HCT116 (cell line): ENCODE results near the gene PITPNM1. TPM values are rescaled to one million over a fixed set of nuclear protein-coding genes. Genes with fewer than 3 reads are reported as not detected.
"Not testable (repeated sequence)": the region's sequence is repeated elsewhere in the genome, so short reads cannot be mapped to it uniquely, and the experiment has no call there.

Experiments used
- ATAC-seq: fragments of 200-7000 bp; cut with Tn5 transposase; 2 replicates; pipeline ENCODE4 v1.9.1; 2020; ENCODE audit warnings: mild to moderate bottlenecking, moderate library complexity
- BruUV-seq: library from RNA; stranded (reverse); fragments of 400-500 nt; replicated peaks from 2 replicates; lab custom pipeline; 2021; lab: Mats Ljungman, UMichigan
- CTCF ChIA-PET: fragments of 300-600 bp; sonication (Branson Sonifier 250); formaldehyde crosslinking; loops from one replicate; lab custom pipeline; 2021; ENCODE audit warnings: antibody characterized with exemption; lab: Charles Lee
- POLR2A ChIA-PET: fragments of 300-600, 350-600 bp; sonication (Branson Sonifier 250); formaldehyde crosslinking; loops from one replicate; lab custom pipeline; 2021; ENCODE audit warnings: antibody characterized with exemption; lab: Charles Lee
- RAD21 ChIA-PET, 2 experiments: fragments of 300-600 bp; sonication (Branson Sonifier 250); formaldehyde crosslinking; loops; one replicate each; lab custom pipeline; 2023; ENCODE audit warnings: low total read pairs in 2 of 2; ENCODE audit not compliant: uncharacterized antibody in 2 of 2, unreplicated experiment in 2 of 2, low non-redundant PET in 1 of 2; lab: Charles Lee
- DNase-seq: peaks from one replicate; pipeline ENCODE4 v3.0.0-alpha.2; 2010; ENCODE audit warnings: low read depth, low spot score
- H2AFZ ChIP-seq: fragments of 200-600 bp; shearing (Covaris generic), sonication (generic); 2 replicates; pipeline ENCODE4 v1.6.1; 2017; ENCODE audit warnings: low read depth, mixed run types, mixed read lengths, antibody characterized with exemption, low read length; ENCODE audit not compliant: poor library complexity, severe bottlenecking
- H3K27ac ChIP-seq: 2 replicates; pipeline ENCODE4 v1.5.1; 2012; ENCODE audit warnings: low read depth, low read length
- H3K27me3 ChIP-seq: fragments of 200-600 bp; sonication (generic); 2 replicates; pipeline ENCODE4 v1.6.1; 2016; ENCODE audit warnings: mixed run types, low read length, mixed read lengths; ENCODE audit not compliant: insufficient read depth
- H3K36me3 ChIP-seq, 2 experiments: fragments of 200-500 bp in 1 of 2; fragments of 200-600 bp in 1 of 2; sonication (Bioruptor generic) in 1 of 2; sonication (generic) in 1 of 2; 2 replicates each; pipeline versions ENCODE4 v1.5.1 to v1.6.1; 2014 to 2016; ENCODE audit warnings: low read length in 2 of 2, inconsistent platforms in 1 of 2, mixed read lengths in 1 of 2, mixed run types in 1 of 2; ENCODE audit not compliant: insufficient read depth in 2 of 2, control insufficient read depth in 1 of 2
- H3K4me1 ChIP-seq, 2 experiments: fragments of 200-600 bp in 1 of 2; sonication (generic) in 1 of 2; 2 replicates each; pipeline versions ENCODE4 v1.5.1 to v1.6.1; 2012 to 2017; ENCODE audit warnings: low read length in 2 of 2, inconsistent platforms in 1 of 2, mild to moderate bottlenecking in 1 of 2, mixed read lengths in 1 of 2, mixed run types in 1 of 2, moderate library complexity in 1 of 2; ENCODE audit not compliant: insufficient read depth in 2 of 2, control insufficient read depth in 1 of 2
- H3K4me2 ChIP-seq: fragments of 200-600 bp; sonication (generic); 2 replicates; pipeline ENCODE4 v1.6.1; 2017; ENCODE audit warnings: mixed run types, low read length, mixed read lengths
- H3K4me3 ChIP-seq, 2 experiments: fragments of 200-600 bp in 1 of 2; sonication (generic) in 1 of 2; replicated peaks in 1 of 2; 2 replicates each; pipeline ENCODE4 v1.5.1; 2011 to 2016; ENCODE audit warnings: low read length in 2 of 2, control low read depth in 1 of 2, low read depth in 1 of 2, mild to moderate bottlenecking in 1 of 2, mixed read lengths in 1 of 2, mixed run types in 1 of 2
- H3K79me2 ChIP-seq: fragments of 200-600 bp; sonication (generic); 2 replicates; pipeline ENCODE4 v1.6.1; 2017; ENCODE audit warnings: mild to moderate bottlenecking, mixed run types, low read length, moderate library complexity, mixed read lengths; ENCODE audit not compliant: insufficient read depth
- H3K9ac ChIP-seq: fragments of 200-600 bp; sonication (generic); 2 replicates; pipeline ENCODE4 v1.6.1; 2016; ENCODE audit warnings: low read length, mixed read lengths
- H3K9me2 ChIP-seq: fragments of 200-600 bp; sonication (generic), shearing (Covaris generic); 2 replicates; pipeline ENCODE4 v1.6.1; 2017; ENCODE audit warnings: mixed run types, mild to moderate bottlenecking, moderate library complexity; ENCODE audit not compliant: insufficient read depth
- H3K9me3 ChIP-seq, 2 experiments: fragments of 200-500 bp in 1 of 2; fragments of 200-600 bp in 1 of 2; sonication (Bioruptor generic) in 1 of 2; sonication (generic) in 1 of 2; 2 replicates each; pipeline ENCODE4 v1.6.1; 2014 to 2017; ENCODE audit warnings: low read length in 2 of 2, mixed read lengths in 2 of 2, inconsistent platforms in 1 of 2, low read depth in 1 of 2, mild to moderate bottlenecking in 1 of 2, mixed run types in 1 of 2, moderate library complexity in 1 of 2; ENCODE audit not compliant: control insufficient read depth in 1 of 2, insufficient read depth in 1 of 2
- H4K20me1 ChIP-seq: fragments of 200-600 bp; sonication (generic), shearing (Covaris generic); 2 replicates; pipeline ENCODE4 v1.6.1; 2017; ENCODE audit warnings: mixed run types, mild to moderate bottlenecking, moderate library complexity; ENCODE audit not compliant: insufficient read depth
- ATF3 ChIP-seq: IDR thresholded peaks from 2 replicates; pipeline ENCODE4 v1.6.1; 2012
- CBX3 ChIP-seq: IDR thresholded peaks from 2 replicates; pipeline ENCODE4 v1.6.1; 2012; ENCODE audit warnings: low read depth
- CEBPB ChIP-seq: IDR thresholded peaks from 2 replicates; pipeline ENCODE4 v1.6.1; 2012; ENCODE audit warnings: low read depth
- EGR1 ChIP-seq: IDR thresholded peaks from 2 replicates; pipeline ENCODE4 v1.6.1; 2012; ENCODE audit warnings: low read depth
- ELF1 ChIP-seq: IDR thresholded peaks from 2 replicates; pipeline ENCODE4 v1.6.1; 2012; ENCODE audit warnings: low read depth, borderline replicate concordance
- EZH2 ChIP-seq: fragments of 200-600 bp; sonication (generic); IDR thresholded peaks from 2 replicates; pipeline ENCODE4 v1.6.1; 2017; ENCODE audit warnings: antibody characterized with exemption, mixed run types
- EZH2phosphoT487 ChIP-seq: fragments of 200-600 bp; IDR thresholded peaks from 2 replicates; pipeline ENCODE4 v1.6.1; 2018; ENCODE audit warnings: antibody characterized with exemption, borderline replicate concordance
- POLR2A ChIP-seq: IDR thresholded peaks from 2 replicates; pipeline ENCODE4 v1.7.0; 2011; ENCODE audit warnings: borderline replicate concordance; ENCODE audit not compliant: insufficient read depth, insufficient read length; ENCODE audit errors: extremely low read depth
- POLR2AphosphoS5 ChIP-seq: IDR thresholded peaks from 2 replicates; pipeline ENCODE4 v1.6.1; 2011; ENCODE audit warnings: mild to moderate bottlenecking, low read depth, low read length, moderate library complexity
- RAD21 ChIP-seq: IDR thresholded peaks from 2 replicates; pipeline ENCODE4 v1.6.1; 2012; ENCODE audit warnings: low read depth, mild to moderate bottlenecking
- SIN3A ChIP-seq: IDR thresholded peaks from 2 replicates; pipeline ENCODE4 v1.6.1; 2012; ENCODE audit warnings: low read depth
- SP1 ChIP-seq: IDR thresholded peaks from 2 replicates; pipeline ENCODE4 v1.6.1; 2012; ENCODE audit warnings: low read depth
- SRF ChIP-seq: IDR thresholded peaks from 2 replicates; pipeline ENCODE4 v1.6.1; 2012; ENCODE audit warnings: low read depth
- TCF7L2 ChIP-seq: IDR thresholded peaks from 2 replicates; pipeline ENCODE4 v1.7.0; 2011; ENCODE audit warnings: borderline replicate concordance, inconsistent platforms; ENCODE audit not compliant: insufficient read depth, insufficient read length; ENCODE audit errors: extremely low read depth
- YY1 ChIP-seq: IDR thresholded peaks from 2 replicates; pipeline ENCODE4 v1.6.1; 2011; ENCODE audit warnings: low read length, low read depth, moderate library complexity, mild to moderate bottlenecking; ENCODE audit not compliant: insufficient replicate concordance; ENCODE audit errors: extremely low read depth
- ZFX ChIP-seq: fragments of 450-650 bp; IDR thresholded peaks from 2 replicates; pipeline ENCODE4 v1.6.1; 2017
- ZNF274 ChIP-seq: fragments of 200-500 bp; sonication (Bioruptor generic); IDR thresholded peaks from 2 replicates; pipeline ENCODE4 v1.6.1; 2014; ENCODE audit warnings: mild to moderate bottlenecking, low read depth, low read length, inconsistent platforms
- intact Hi-C: fragments of 100-400 bp; cut with micrococcal nuclease; formaldehyde crosslinking; loops from 2 replicates; pipeline ENCODE4 v1.10.0; 2022
- total RNA-seq: library from RNA; stranded (reverse); gene quantifications from one replicate; pipeline ENCODE4 v1.2.1, GENCODE V29; 2021; ENCODE audit not compliant: unreplicated experiment
- TF ChIP-seq, protein P1 (sequence below): IDR thresholded peaks from 2 replicates; pipeline ENCODE4 v1.6.1; 2012
- TF ChIP-seq, protein P2 (sequence below), 3 experiments: fragments of 200-600 bp in 1 of 3; sonication (generic) in 1 of 3; IDR thresholded peaks in 2 of 3; conservative IDR thresholded peaks in 1 of 3; 2 replicates each; pipeline ENCODE4 v1.5.1; 2012 to 2017; ENCODE audit warnings: low read depth in 2 of 3, low read length in 2 of 3, antibody characterized with exemption in 1 of 3, borderline replicate concordance in 1 of 3, control low read depth in 1 of 3, mild to moderate bottlenecking in 1 of 3, mixed read lengths in 1 of 3, mixed run types in 1 of 3, moderate library complexity in 1 of 3; ENCODE audit not compliant: insufficient read depth in 1 of 3

Gene PITPNM1
- total RNA-seq, 1 experiment from 2014 or later = 79.5 TPM

GRCh38 chr11:67514116-67514515, 9.0 kb upstream of the PITPNM1 start:
- H3K9me2 ChIP-seq = no peaks in the 10 kb centered on the region
- intact Hi-C loops = no loop called here
- H3K9me3 ChIP-seq = no peaks in the 10 kb centered on the region
- H3K79me2 ChIP-seq = no peaks in the 10 kb centered on the region
- no peaks in the 10 kb centered on the region for H3K27me3 ChIP-seq
- peaks cover 0 to 2% of the 10 kb centered on the region in 2 experiments; a peak in 3 of 4 replicates for H3K4me1 ChIP-seq
- H3K4me2 ChIP-seq = no peak overlapping the region
- ChIA-PET CTCF (no interaction called here), RAD21 (no interaction called here), POLR2A (no interaction called here)
- DNase-seq (no peak), ATAC-seq (no peak)
- TF ChIP-seq CEBPB (no peak), SP1 (no peak), YY1 (no peak), CBX3 (no peak), ZNF274 (no peak), SIN3A (no peak), RAD21 (no peak), ELF1 (no peak), ZFX (no peak), ATF3 (no peak), POLR2AphosphoS5 (no peak), POLR2A (no peak), SRF (no peak), TCF7L2 (no peak), EZH2phosphoT487 (no peak), EGR1 (no peak), EZH2 (no peak)
- TF ChIP-seq, protein P1, sequence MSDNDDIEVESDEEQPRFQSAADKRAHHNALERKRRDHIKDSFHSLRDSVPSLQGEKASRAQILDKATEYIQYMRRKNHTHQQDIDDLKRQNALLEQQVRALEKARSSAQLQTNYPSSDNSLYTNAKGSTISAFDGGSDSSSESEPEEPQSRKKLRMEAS = no peak
- TF ChIP-seq, protein P2, sequence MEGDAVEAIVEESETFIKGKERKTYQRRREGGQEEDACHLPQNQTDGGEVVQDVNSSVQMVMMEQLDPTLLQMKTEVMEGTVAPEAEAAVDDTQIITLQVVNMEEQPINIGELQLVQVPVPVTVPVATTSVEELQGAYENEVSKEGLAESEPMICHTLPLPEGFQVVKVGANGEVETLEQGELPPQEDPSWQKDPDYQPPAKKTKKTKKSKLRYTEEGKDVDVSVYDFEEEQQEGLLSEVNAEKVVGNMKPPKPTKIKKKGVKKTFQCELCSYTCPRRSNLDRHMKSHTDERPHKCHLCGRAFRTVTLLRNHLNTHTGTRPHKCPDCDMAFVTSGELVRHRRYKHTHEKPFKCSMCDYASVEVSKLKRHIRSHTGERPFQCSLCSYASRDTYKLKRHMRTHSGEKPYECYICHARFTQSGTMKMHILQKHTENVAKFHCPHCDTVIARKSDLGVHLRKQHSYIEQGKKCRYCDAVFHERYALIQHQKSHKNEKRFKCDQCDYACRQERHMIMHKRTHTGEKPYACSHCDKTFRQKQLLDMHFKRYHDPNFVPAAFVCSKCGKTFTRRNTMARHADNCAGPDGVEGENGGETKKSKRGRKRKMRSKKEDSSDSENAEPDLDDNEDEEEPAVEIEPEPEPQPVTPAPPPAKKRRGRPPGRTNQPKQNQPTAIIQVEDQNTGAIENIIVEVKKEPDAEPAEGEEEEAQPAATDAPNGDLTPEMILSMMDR (IDR thresholded peaks at IDR 0.05 in 2 of 3, conservative IDR thresholded peaks at IDR 0.05 in 1 of 3; ENCODE audit: borderline replicate concordance in 1 of 3, insufficient read depth in 1 of 3, low read depth in 2 of 3, low read length in 2 of 3) = no peak
- no peak overlapping the region for H3K9ac ChIP-seq
- no peak overlapping the region for H2AFZ ChIP-seq
- H4K20me1 ChIP-seq = no peaks in the 10 kb centered on the region
- BruUV-seq = no TSS peak
- no peaks in the 10 kb centered on the region for H3K36me3 ChIP-seq
- no peak overlapping the region for H3K4me3 ChIP-seq
- H3K27ac ChIP-seq = no peak overlapping the region

- H3K4me1 ChIP-seq = peaks cover 11 to 20% of the 10 kb centered on the region in 2 experiments
- H3K27ac ChIP-seq, H2AFZ ChIP-seq, H3K9me3 ChIP-seq, DNase-seq, H4K20me1 ChIP-seq, H3K36me3 ChIP-seq, H3K79me2 ChIP-seq, BruUV-seq, POLR2A ChIA-PET, H3K9me2 ChIP-seq, H3K9ac ChIP-seq, H3K27me3 ChIP-seq, CTCF ChIA-PET, H3K4me3 ChIP-seq, RAD21 ChIA-PET, H3K4me2 ChIP-seq, ATAC-seq, intact Hi-C loops: not testable (repeated sequence)
These were observed 6.4 kb upstream of the PITPNM1 start for GRCh38 chr11:67511558-67511957.
